Measurements from ENCODE around the gene USP7.

Gene USP7

GRCh38 chr16:8899709-8900317, 63.9 kb downstream of the USP7 start:
- no peak overlapping the region for H3K9ac ChIP-seq (ENCODE audit: low read length)
- TF ChIP-seq EZH2phosphoT487 (IDR thresholded peaks at IDR 0.05; ENCODE audit: low read length), result no peak
- TF ChIP-seq EZH2 (optimal IDR thresholded peaks at IDR 0.05; ENCODE audit: low read depth, low read length), result no peak
- no peak for TF ChIP-seq CTCF (IDR thresholded peaks at IDR 0.05; ENCODE audit: low read length)
- peaks cover 7% of the 10 kb centered on the region; the same call in 1 of the 2 replicates for H4K20me1 ChIP-seq (ENCODE audit: insufficient read depth, low read length)
- H3K4me1 ChIP-seq (ENCODE audit: low read length), result peaks cover 19% of the 10 kb centered on the region
- no peak overlapping the region for H3K4me3 ChIP-seq (ENCODE audit: low read length)
- H3K27me3 ChIP-seq (replicated peaks; ENCODE audit: insufficient read depth, low read length), result no peaks in the 10 kb centered on the region
- peak; percentile 80 for DNase-seq
- no peak overlapping the region for H2AFZ ChIP-seq (ENCODE audit: low read length)
- H3K27ac ChIP-seq (ENCODE audit: low read length), result peak overlapping the region; percentile 43; the same call in 1 of the 2 replicates
- peaks cover 47% of the 10 kb centered on the region for H3K36me3 ChIP-seq (replicated peaks; ENCODE audit: insufficient read depth, low read length)
- H3K9me3 ChIP-seq (replicated peaks; ENCODE audit: insufficient read depth, low read length), result no peaks in the 10 kb centered on the region
- no peaks in the 10 kb centered on the region for H3K9me2 ChIP-seq (replicated peaks; ENCODE audit: insufficient read depth, low read length)
- peak overlapping the region; percentile 22; the same call in 1 of the 2 replicates for H3K4me2 ChIP-seq (ENCODE audit: low read depth, low read length)
- peaks cover 21% of the 10 kb centered on the region for H3F3A ChIP-seq (ENCODE audit: insufficient read depth, low read length)
- H3K79me2 ChIP-seq (ENCODE audit: low read length), result peaks cover 49% of the 10 kb centered on the region

- H2AFZ ChIP-seq (ENCODE audit: low read length), result no peak overlapping the region
- no peak overlapping the region for H3K9ac ChIP-seq (ENCODE audit: low read length)
- H3K27me3 ChIP-seq (replicated peaks; ENCODE audit: insufficient read depth, low read length), result no peaks in the 10 kb centered on the region
- peaks cover 7% of the 10 kb centered on the region; the same call in 1 of the 2 replicates for H4K20me1 ChIP-seq (ENCODE audit: insufficient read depth, low read length)
- no peak for DNase-seq
- H3K27ac ChIP-seq (ENCODE audit: low read length), result peak overlapping the region; percentile 43; the same call in 1 of the 2 replicates
- H3K9me3 ChIP-seq (replicated peaks; ENCODE audit: insufficient read depth, low read length), result no peaks in the 10 kb centered on the region
- no peak overlapping the region for H3K4me2 ChIP-seq (ENCODE audit: low read depth, low read length)
- peaks cover 48% of the 10 kb centered on the region for H3K79me2 ChIP-seq (ENCODE audit: low read length)
- TF ChIP-seq EZH2phosphoT487 (IDR thresholded peaks at IDR 0.05; ENCODE audit: low read length), result no peak
- TF ChIP-seq EZH2 (optimal IDR thresholded peaks at IDR 0.05; ENCODE audit: low read depth, low read length), result no peak
- TF ChIP-seq CTCF (IDR thresholded peaks at IDR 0.05; ENCODE audit: low read length), result no peak
- no peak overlapping the region for H3K4me3 ChIP-seq (ENCODE audit: low read length)
- H3F3A ChIP-seq (ENCODE audit: insufficient read depth, low read length), result peaks cover 21% of the 10 kb centered on the region
- no peaks in the 10 kb centered on the region for H3K9me2 ChIP-seq (replicated peaks; ENCODE audit: insufficient read depth, low read length)
- peaks cover 19% of the 10 kb centered on the region for H3K4me1 ChIP-seq (ENCODE audit: low read length)
- peaks cover 49% of the 10 kb centered on the region for H3K36me3 ChIP-seq (replicated peaks; ENCODE audit: insufficient read depth, low read length)
Observed at GRCh38 chr16:8898660-8899318, 64.9 kb downstream of the USP7 start.

GRCh38 chr16:8894736-8895334, 68.9 kb downstream of the USP7 start:
- Histone ChIP-seq H3F3A (ENCODE audit: insufficient read depth, low read length) (peaks cover 10% of the 10 kb centered on the region), H3K9me3 (replicated peaks; ENCODE audit: insufficient read depth, low read length) (no peaks in the 10 kb centered on the region), H3K4me1 (ENCODE audit: low read length) (peaks cover 8% of the 10 kb centered on the region), H2AFZ (ENCODE audit: low read length) (no peak overlapping the region), H3K9me2 (replicated peaks; ENCODE audit: insufficient read depth, low read length) (no peaks in the 10 kb centered on the region), H3K36me3 (replicated peaks; ENCODE audit: insufficient read depth, low read length) (peaks cover 38% of the 10 kb centered on the region), H3K9ac (ENCODE audit: low read length) (no peak overlapping the region), H4K20me1 (ENCODE audit: insufficient read depth, low read length) (peaks cover 7% of the 10 kb centered on the region; the same call in 1 of the 2 replicates), H3K27me3 (replicated peaks; ENCODE audit: insufficient read depth, low read length) (no peaks in the 10 kb centered on the region), H3K4me2 (ENCODE audit: low read depth, low read length) (no peak overlapping the region), H3K79me2 (ENCODE audit: low read length) (peaks cover 33% of the 10 kb centered on the region), H3K27ac (ENCODE audit: low read length) (no peak overlapping the region), H3K4me3 (ENCODE audit: low read length) (no peak overlapping the region)
- no peak for DNase-seq
- TF ChIP-seq EZH2 (optimal IDR thresholded peaks at IDR 0.05; ENCODE audit: low read depth, low read length) (no peak), EZH2phosphoT487 (IDR thresholded peaks at IDR 0.05; ENCODE audit: low read length) (no peak), CTCF (IDR thresholded peaks at IDR 0.05; ENCODE audit: low read length) (no peak)
